AG09319 (cell line): ENCODE data around the gene TRIAP1.

Experiments
- DNase-seq: peaks from one replicate; pipeline ENCODE4 v3.0.0-alpha.2; 2010; ENCODE audit warnings: low read depth; ENCODE audit errors: extremely low read depth
- CTCF ChIP-seq: IDR thresholded peaks from 2 replicates; pipeline ENCODE4 v1.5.1; 2011; ENCODE audit warnings: low read depth, mild to moderate bottlenecking, inconsistent platforms, low read length, moderate library complexity

Gene TRIAP1

GRCh38 chr12:120408771-120409170, 37.4 kb downstream of the TRIAP1 start:
- no peak for DNase-seq
- TF ChIP-seq CTCF: no peak

DNA sequence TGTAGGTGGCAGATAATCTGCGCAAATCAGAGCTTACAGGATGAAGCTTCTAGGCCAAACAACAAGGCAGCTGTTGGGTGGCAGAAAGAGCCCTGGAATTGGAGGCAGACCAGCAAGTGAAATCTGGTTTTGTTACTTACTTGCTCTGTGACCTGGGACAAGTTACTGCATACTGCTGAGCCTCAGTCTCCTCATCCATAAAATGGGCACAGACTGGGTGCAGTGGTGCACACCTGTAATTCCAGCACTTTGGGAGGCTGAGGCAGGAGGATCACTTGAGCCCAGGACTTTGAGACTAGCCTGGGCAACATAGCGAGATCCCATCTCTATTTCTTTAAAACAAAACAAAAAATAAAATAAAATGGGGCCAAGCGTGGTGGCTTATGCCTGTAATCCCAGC, 39.6 kb downstream of the TRIAP1 start:
- DNase-seq: no peak
- TF ChIP-seq CTCF: no peak

DNA sequence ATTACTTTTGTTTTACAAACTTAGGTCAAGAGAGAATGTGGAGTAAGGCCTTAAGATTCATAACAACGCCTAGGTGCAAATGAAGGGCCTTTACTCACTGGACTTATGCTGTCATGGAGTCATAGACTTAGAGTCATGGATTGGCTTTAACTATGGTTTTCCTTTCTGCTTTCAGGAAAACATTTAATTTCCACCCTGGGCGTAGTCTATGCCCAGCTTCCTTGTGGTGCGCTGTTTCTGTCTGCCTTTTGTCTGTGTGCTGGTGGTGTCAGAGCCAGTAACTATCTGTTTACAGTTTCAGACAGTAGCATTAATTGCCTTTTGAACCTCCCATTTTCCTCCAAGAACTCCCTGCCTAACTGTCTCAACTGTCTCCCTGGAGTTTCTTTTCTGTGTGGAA, 40.1 kb downstream of the TRIAP1 start:
- no peak for TF ChIP-seq CTCF
- no peak for DNase-seq

DNA sequence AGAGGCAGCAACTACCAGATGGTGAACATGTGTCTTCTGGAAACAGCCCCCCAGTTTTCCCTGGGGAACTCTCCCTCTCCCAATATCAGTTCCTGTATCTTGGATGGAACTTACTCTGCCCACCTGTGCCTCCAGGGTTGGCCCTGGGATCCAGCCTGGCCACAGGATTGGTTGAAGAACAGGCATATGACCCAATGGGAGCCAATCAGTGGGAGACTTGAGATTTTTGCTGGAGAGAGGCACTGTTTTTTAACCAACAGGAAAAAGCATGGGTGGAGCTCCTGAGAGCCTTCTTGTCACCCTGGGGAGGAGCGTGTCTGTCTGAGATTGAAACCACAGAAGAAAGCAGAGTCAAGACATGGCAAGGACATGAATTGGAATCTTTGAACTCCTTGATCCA, 41.9 kb downstream of the TRIAP1 start:
- DNase-seq: no peak
- TF ChIP-seq CTCF: no peak

DNA sequence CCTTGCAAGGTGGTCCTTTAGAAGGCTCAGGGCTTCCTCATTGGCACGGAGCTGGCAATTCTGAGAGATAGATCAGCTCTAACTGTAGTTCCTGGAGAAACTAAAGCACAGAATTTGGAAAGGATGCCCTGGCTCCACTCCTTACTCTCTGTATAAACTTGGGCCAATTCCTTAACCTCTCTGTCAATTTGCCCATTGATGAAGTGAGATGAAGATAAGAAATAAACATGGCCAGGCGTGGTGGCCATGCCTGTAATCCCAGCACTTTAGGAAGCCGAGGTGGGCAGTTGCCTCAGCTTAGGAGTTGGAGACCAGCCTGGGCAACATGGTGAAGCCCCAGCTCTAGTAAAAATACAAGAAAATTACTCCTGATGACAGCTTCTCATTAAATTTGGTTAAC, 42.3 kb downstream of the TRIAP1 start:
- DNase-seq: no peak
- TF ChIP-seq CTCF: no peak

DNA sequence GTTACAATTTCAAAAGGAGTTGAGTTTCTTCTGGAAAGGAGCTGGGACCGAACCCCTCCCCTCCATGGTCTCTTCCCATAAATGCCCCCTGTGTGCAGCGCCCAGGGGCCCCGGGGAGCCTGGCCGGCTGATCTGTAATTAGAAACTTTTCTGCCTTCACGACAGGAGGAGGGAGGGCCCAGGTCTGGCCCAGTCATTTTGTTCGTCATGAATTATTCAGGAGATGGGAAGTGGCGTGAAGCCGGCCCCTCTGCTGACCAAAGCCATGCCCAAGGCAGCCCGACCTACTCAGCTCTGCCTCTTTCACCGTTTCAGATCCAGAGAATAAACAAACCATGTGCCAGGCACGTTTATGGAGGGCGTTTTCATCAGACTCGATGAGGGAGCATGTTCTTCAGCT, 44.0 kb downstream of the TRIAP1 start:
- DNase-seq: no peak
- TF ChIP-seq CTCF: no peak

- DNase-seq: no peak
- no peak for TF ChIP-seq CTCF
Observed at GRCh38 chr12:120399531-120399930, 46.7 kb downstream of the TRIAP1 start.
